DMS114 treated with DMSO at 0.1 percent for 48 hours (cell line): Measurements from ENCODE around the gene PRC1.

ENCODE experiments used
- DNase-seq: peaks from one replicate; lab custom pipeline; 2025; ENCODE audit not compliant: unreplicated experiment; lab: John Stamatoyannopoulos, UW

Gene PRC1

DNA sequence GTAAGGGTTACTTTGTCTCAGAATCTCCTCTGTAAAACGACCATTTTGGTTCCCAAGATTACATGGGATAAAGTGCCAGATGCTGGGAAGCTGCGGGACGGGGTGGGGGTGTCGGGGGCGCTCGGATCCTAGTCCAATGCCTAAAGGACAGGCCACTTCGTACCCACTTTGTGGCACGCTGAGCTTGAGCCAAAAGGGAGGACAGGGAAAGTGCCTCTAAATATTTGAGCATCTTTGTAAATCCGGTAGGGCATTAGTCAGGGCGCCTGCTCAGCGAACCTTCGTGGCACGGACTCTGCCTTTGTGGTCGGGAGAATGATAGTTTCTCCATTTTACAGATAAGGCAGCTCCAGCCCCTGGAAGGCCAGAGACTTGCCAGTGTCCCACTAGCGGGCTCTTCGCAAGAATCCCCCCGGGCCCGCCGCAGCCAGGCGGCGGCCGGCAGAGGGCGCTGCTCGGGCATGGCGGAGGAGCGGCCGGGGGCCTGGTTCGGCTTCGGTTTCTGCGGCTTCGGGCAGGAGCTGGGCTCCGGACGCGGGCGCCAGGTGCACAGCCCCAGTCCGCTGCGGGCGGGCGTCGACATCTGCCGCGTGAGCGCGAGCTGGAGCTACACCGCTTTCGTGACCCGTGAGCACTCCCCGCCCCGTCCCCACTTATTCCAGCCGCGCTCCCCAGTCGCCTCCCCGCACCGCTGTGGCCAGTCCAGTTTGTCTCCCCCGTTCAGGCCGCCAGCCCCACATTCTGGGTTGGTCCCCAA, 37.9 kb downstream of the PRC1 start:
- no peak for DNase-seq

DNA sequence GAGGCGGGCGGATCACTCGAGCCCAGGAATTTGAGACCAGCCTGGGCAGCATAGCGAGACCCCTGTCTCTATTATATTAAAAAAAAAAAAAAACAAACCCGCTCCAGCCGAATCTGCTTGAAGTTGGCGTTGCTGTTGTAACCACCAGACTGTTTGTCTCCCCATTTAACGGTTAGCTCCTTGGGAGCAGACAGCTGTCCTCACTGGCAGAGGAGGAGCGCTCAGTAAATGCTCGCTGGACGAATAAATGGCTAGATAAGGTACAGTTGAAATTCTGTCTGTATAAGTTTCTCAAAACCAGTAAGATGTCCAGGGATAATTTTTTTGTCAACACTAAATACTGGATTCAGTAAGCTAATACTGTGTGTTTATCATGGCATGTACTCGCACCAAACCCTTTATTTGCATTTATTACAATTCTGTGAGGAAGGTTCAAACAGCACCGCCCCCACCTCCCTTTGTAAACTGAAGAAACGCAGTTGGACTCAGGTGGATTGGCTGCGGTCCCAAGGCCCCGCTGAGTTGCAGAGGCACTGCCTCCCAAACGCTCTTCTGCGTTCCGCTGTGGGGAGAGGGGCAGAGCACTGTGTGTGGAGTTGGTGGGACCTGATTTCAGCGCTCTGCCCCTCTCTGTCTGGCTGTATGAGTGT, 38.6 kb downstream of the PRC1 start:
- DNase-seq: no peak

DNA sequence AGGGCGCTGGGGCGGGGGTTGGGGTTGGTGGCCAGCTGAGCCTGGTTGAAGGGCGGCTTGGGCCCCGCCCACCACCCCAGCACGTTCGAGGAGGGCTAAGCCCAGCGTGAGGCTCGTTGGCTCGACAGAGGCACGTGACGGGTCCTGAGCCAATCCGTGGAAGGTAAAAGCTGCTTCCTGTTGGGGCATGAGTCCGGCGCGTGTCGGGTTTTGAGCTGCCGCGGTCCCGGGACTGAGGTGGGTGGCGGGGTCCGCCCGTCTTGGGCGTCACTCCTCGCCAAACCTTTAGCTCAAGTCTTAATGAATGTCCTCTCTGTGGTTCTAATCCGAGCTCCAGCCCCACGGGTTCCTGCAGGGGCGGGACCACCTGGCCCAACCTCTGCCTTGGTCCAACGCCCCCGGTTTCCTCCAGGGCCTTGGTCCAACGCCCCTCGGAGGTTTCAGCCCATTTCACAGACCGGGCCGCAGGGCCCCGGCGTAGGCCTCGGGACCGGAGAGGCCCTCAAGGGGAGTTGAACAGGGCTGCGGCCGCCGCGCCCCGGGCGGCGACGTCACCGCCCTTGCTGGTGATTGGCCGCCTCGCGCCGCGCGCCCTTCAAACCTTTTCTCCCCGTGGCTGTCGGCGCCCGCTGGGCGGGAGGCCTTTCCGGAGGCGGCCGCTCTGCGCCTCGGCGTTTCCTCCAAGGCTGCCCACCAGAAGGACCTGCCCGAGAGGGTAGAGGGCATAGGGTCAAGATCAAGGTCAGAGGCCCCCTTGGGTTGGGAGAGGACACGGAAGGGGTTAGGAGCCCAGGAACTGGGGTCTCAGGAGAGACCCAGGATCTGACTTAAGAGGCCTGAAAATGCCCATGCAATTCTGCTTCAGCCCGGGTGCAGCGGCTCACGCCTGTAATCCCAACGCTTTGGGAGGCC, 39.4 kb downstream of the PRC1 start, which contains the start of gene RCCD1:
Gene RCCD1 (plus strand): TSS at position 173 of the 912 bp plus-strand sequence. CDS start 1,851 bp downstream, outside the sequence.
- DNase-seq: peak; percentile 96

DNA sequence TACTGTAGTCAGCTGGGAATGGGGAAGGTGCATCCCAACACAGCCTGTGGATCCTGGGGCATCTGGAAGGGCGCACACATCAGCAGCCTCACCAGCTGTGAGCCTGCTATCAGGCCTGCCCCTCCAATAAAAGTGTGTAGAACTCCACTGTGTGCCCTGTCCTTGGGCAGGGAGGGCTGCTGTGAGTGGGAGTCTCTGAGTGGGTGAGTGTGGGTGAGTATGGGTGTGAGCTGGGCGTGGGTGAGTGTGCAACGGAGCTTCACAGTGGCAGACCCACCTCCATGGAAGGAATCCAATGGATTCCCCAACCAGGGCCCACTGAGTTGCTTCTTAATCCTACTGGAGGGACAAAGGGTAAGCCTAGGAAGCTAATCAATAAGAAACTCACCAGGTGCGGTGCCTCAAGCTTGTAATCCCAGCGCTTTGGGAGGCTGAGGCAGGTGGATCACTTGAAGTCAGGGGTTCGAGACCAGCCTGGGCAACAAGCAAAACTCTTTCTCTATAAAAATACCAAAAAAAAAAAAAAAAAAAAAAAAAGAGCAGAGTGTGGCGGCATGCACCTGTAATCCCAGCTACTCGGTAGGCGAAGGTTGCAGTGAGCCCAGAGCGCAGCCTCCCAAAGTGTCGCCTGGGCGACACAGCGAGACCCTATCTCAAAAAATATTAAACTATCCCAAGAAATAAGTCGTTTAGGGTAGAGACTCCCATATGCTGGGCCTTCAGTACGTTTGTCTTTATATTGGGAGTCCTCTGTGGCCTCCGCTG, 40.2 kb downstream of the PRC1 start:
- DNase-seq: no peak

DNA sequence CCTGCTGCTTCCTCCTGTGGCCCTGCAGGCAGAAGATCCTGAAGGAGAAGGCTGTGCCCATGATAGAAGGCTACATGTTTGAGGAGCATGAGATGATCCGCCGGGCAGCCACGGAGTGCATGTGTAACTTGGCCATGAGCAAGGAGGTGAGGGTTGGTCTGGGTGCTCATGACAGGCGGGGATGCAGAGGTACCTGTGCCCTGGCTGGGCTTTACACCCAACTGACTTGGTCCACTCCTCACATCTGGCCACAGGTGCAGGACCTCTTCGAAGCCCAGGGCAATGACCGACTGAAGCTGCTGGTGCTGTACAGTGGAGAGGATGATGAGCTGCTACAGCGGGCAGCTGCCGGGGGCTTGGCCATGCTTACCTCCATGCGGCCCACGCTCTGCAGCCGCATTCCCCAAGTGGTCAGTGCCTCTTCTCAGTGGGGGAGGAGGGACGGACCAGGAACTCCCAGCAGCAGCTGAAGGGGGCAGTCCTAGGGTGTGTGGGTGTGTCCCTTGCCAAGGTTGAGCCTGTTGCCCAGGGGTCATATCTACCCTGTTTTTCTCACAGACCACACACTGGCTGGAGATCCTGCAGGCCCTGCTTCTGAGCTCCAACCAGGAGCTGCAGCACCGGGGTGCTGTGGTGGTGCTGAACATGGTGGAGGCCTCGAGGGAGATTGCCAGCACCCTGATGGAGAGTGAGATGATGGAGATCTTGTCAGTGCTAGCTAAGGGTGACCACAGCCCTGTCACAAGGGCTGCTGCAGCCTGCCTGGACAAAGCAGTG, 41.2 kb downstream of the PRC1 start:
- DNase-seq: no peak

DNA sequence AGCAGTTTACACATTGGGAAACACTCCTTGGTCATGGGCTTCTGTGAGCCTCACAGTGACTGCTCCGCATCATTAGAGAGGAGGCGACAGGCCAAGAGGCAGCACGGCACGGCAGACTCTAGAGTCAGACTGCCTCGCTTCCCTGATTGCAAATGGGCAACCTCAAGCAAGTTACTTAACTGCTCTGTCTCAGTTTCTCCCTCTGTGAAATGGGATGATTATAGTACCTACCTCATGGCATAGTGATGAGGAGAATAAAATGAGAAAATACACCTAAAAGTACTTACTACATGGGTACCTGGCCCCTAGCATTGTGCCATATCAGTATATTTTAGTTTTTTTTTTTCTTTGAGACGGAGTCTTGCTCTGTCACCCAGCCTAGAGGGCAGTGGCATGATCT, 43.7 kb downstream of the PRC1 start:
- no peak for DNase-seq

DNA sequence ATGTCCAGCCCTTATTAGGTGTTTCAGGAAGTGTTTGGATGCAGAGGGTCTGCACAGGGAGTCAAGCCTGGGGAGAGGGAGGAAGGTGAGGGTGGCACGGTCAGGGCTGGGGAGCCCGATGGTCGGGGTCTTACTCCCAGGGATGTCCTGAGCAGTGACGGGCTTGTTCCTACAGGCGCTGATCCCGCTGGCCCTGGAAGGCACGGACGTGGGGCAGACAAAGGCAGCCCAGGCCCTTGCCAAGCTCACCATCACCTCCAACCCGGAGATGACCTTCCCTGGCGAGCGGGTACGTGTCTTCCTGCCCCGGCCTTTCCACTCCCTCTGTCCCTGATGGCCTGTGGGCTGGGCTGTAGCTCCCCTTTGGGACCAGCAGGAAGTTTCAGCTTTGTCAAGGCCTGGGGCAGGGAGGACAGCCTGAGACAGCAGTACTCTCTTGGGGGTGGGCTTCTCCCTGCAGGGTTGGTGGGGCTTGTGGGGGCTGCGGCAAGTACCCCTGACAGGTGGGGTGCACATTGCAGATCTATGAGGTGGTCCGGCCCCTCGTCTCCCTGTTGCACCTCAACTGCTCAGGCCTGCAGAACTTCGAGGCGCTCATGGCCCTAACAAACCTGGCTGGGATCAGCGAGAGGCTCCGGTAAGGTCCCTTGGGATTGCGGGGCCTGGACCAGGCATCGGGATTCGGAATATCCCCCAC, 44.2 kb downstream of the PRC1 start:
- DNase-seq: no peak

DNA sequence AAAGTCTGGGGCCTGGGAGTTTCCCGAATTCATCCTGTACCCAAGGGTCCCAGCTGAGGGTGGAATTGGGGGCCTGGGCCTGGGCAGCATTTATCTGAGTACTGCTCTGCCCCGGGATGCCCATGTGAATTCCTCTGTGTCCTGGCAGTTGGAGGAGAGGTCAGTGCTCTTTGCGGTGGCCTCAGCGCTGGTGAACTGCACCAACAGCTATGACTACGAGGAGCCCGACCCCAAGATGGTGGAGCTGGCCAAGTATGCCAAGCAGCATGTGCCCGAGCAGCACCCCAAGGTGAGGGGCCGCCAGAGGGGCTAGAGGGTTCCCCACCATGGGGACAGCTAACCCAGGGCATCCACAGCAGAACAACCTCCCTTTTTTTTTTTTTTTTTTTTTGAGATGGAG, 45.8 kb downstream of the PRC1 start:
- DNase-seq: no peak

DNA sequence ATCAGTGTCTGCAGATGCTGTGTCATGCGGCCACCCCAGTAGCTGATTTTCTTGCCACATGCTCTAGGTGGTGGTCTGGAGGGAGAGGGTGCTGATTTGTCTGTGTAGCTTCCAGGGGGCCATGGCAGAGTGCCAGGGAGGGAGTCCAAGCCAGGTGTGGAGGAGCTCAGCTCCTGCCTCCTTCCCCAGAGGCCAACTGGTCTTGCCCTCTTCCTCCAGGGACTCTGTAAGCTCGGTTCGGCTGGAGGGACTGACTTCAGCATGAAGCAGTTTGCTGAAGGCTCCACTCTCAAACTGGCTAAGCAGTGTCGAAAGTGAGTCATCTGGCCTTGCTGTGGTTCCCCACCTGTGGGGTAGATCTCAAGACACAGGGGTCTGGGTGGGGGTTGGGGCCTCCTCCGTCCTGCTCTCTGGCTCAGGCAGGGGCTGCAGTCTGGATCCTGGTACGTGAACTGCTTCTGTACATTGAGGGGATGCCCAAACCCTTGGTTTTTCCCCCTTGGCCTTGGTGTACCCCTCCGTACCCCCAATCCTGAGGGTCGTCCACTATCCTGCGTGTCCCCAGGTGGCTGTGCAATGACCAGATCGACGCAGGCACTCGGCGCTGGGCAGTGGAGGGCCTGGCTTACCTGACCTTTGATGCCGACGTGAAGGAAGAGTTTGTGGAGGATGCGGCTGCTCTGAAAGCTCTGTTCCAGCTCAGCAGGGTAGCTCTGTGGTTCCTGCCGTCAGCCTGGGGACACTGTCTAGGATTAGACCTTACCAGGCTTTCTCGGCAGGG, 46.6 kb downstream of the PRC1 start:
- DNase-seq: no peak

DNA sequence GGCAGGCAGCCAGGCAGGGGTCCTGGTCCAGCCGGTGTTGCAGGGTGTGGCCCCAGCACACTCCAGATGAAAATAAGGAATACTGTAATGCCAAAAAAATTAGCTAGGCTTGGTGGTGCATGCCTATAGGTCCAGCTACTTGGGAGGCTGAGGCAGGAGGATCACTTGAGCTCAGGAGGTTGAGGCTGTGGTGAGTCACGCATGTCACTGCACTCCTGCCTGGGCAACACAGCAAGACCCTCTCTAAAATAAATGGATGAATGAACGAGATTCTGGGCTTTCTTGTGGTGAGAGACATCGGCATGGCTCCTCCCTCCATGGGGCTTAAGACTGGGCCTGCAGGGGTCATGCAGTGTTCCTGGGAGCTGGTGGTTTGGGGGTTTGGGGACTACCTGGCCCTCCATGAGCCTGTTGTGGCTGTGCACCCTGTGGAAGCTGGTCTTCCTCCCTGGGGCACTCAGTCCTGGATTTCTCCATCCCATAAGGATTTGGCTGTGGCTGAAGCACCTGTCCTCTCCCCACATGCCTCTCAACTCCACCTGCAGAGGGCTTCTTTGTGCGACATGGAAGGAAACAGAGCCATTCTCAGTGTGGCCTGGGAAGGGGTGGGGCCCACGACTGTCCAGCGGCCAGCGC, 47.3 kb downstream of the PRC1 start:
- DNase-seq: no peak

DNA sequence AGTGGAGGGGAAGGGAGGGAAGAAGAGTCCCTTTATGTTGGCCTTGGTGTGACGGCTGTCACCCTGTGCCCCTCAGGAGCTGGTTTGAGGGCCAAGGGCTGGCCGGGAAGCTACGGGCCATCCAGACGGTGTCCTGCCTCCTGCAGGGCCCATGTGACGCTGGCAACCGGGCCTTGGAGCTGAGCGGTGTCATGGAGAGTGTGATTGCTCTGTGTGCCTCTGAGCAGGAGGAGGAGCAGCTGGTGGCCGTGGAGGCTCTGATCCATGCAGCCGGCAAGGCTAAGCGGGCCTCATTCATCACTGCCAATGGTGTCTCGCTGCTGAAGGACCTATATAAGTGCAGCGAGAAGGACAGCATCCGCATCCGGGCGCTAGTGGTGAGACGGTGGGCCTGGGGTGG, 47.8 kb downstream of the PRC1 start:
- no peak for DNase-seq

DNA sequence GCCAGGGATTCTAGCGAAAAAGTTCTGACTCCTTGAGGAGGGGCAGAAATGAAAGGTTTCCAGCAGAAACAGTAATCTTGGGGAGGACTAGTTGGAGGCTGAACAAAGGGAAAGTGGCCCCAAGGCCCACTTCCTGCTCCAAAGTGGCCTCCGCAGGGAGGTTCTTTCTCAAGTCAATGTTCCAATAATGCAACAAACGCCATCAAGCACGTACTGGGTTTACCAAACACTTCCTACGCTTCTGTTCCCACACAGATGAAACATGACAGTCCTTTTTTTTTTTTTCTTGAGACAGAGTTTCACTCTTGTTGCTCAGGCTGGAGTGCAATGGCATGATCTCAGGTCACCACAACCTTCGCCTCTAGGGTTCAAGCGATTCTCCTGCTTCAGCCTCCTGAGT, 49.2 kb downstream of the PRC1 start:
- no peak for DNase-seq

DNA sequence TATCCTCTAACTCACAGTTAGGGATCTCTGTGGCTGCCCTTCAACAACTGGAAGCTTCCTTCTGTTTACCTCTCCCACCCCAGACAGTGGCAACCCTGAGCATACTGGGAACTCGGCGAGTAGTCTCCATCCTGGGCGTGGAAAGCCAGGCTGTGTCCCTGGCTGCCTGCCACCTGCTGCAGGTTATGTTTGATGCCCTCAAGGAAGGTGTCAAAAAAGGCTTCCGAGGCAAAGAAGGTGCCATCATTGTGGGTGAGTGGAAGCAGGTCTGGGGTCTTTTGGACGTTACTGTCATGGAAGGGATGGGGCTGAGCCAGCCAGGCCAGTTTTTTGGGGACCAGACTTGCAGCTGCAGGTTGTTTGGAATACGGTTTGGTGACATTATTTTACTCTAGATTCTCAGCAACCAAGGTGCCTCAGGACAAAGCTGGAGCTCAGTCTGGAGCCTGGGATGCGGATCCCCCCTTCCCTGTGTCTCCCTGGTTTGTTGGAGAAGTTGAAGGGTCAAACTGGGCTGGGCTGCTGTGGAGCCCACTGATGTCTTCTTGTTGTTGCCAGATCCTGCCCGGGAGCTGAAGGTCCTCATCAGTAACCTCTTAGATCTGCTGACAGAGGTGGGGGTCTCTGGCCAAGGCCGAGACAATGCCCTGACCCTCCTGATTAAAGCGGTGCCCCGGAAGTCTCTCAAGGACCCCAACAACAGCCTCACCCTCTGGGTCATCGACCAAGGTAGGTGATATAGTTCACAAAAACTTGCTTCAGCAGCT, 51.8 kb downstream of the PRC1 start:
- no peak for DNase-seq

DNA sequence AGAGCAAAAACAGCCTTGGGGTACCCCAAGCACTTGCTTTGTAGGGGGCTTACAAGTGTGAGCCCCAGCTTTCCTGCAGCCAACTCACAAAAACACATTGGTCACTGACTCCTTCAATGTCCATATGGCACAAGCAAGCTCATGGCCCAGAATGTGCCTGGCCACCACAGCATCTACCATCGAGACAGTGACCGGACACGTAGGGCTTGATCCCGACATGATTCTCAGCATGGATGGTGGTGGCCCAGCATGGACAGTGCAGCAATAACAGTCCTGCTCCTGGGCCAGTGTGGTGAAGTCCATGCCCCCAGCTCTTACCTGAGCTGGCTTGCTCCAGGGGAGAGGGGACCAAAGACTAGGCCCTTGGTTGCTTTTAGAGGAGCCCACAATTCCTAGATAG, 53.3 kb downstream of the PRC1 start:
- no peak for DNase-seq

DNA sequence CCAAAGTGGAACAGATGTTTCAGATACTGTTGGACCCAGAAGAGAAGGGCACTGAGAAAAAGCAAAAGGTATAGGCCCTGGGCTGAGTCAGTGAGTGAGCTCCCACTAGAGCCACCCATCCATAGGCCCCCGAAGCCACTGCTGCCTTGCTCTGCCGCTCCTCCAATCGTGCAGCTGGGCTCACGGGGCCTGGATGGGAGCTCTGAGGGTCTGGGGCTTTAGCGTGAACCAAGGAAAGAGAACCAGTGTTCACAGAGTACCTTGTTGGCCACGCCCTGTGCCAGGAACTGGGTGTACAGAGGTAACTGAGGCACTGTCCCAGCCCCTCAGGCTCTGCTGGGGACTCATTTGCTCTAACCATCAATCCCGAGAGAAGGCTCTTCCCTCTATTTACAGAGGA, 54.6 kb downstream of the PRC1 start:
- DNase-seq: no peak

DNA sequence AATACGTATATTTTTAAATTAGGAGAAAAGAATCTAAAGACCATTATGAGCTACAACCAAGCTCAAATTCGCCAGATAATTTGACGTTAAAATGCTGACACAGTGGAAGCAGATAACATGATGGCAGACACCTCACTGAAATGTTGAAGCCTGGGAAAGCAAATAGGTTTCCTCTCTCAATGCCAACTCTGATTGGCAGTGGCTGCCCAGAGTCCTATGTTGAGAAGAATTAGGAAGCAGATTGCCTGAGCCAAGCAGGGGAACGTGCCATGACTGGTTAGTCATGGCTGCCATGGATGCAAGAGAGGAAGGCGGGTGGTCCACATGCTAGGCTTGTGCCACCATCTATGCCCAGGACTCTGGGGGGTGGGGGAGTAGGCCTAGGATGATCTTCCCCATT, 56.1 kb downstream of the PRC1 start:
- no peak for DNase-seq

DNA sequence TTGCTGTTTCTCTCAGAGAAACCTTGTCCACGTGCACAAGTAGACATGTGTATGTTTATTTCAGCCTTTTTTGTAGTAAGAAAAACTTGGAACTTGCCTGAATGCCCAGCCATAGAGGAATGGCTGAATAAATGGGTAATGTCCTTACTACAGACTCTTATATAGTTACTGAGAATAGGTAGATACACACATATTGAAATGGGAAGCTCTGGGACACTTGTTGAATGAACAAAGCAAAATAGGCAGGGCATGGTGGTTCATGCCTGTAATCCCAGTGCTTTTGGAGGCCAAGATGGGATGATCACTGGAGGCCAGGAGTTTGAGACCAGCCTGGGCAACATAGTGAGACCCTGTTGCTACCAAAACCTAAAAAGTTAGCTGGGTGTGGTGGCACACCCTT, 57.5 kb downstream of the PRC1 start:
- DNase-seq: no peak
